ENCODE measurements around the gene SEMA4B. TPM values are rescaled to one million over a fixed set of nuclear protein-coding genes. Genes with fewer than 3 reads are reported as not detected.

Gene SEMA4B
- total and polyA plus RNA-seq, 3 experiments from 2014 or later = 6.9 to 10.1 (median 8.8) TPM

- H3K36me3 ChIP-seq (ENCODE audit: insufficient read depth, low read length) = no peaks in the 10 kb centered on the region
- H3K9me3 Mint-ChIP-seq = no peaks in the 10 kb centered on the region
- POLR2A ChIA-PET = no interaction called here
- CTCF ChIA-PET = interaction anchor here (0.9 to 1.4 kb wide), 3 partner anchors 9 to 30 kb away, joined by 3 to 4 read pairs (median 4); no protein-coding TSS in a partner anchor
- no peaks in the 10 kb centered on the region for H3K9me3 ChIP-seq (ENCODE audit: low read length)
- peaks cover 0 to 4% (median 0%) of the 10 kb centered on the region in 3 donors for H3K36me3 Mint-ChIP-seq
- peaks cover 0 to 3% of the 10 kb centered on the region in 2 donors for H3K27me3 Mint-ChIP-seq
- no peaks in the 10 kb centered on the region for H3K27me3 ChIP-seq (ENCODE audit: insufficient read depth, low read length, poor library complexity, severe bottlenecking)
- no peak overlapping the region for H3K4me3 ChIP-seq (ENCODE audit: low read length)
- H3K4me1 ChIP-seq (ENCODE audit: insufficient read depth, low read length) = peaks cover 27% of the 10 kb centered on the region
- no peak overlapping the region for H3K27ac ChIP-seq (ENCODE audit: low read depth, low read length)
- peak overlapping the region in 1 of 8 donors; percentile 21 for H3K27ac Mint-ChIP-seq
- no peak for DNase-seq
- H3K4me1 Mint-ChIP-seq = peaks cover 15 to 29% (median 24%) of the 10 kb centered on the region in 3 donors
- H3K4me3 Mint-ChIP-seq = no peak overlapping the region
Observed at GRCh38 chr15:90191344-90191687, 9.8 kb upstream of the SEMA4B start.

- Mint-ChIP-seq H3K27me3 (peaks cover 0 to 3% of the 10 kb centered on the region in 2 donors), H3K4me1 (peaks cover 15 to 28% (median 23%) of the 10 kb centered on the region in 3 donors), H3K36me3 (peaks cover 0 to 4% (median 0%) of the 10 kb centered on the region in 3 donors), H3K27ac (peak overlapping the region in 3 of 8 donors; percentile 21 to 68 (median 47)), H3K4me3 (peak overlapping the region in 3 of 7 donors; percentile 11 to 49 (median 13)), H3K9me3 (no peaks in the 10 kb centered on the region)
- POLR2A ChIA-PET = no interaction called here
- DNase-seq = peak in 1 of 5 donors; percentile 39
- Histone ChIP-seq H3K4me3 (ENCODE audit: low read length) (no peak overlapping the region), H3K27ac (ENCODE audit: low read depth, low read length) (no peak overlapping the region), H3K36me3 (ENCODE audit: insufficient read depth, low read length) (no peaks in the 10 kb centered on the region), H3K27me3 (ENCODE audit: insufficient read depth, low read length, poor library complexity, severe bottlenecking) (no peaks in the 10 kb centered on the region), H3K4me1 (ENCODE audit: insufficient read depth, low read length) (peaks cover 27% of the 10 kb centered on the region), H3K9me3 (ENCODE audit: low read length) (no peaks in the 10 kb centered on the region)
- CTCF ChIA-PET = interaction anchor here (0.9 to 1.4 kb wide), 3 partner anchors 8 to 29 kb away, joined by 3 to 4 read pairs (median 4); no protein-coding TSS in a partner anchor
Observed at GRCh38 chr15:90191794-90192509, 9.2 kb upstream of the SEMA4B start.

- ChIA-PET CTCF (interaction anchor here (1.0 kb wide), 1 partner anchor 8 kb away, joined by 3 read pairs; the partner anchor contains the start of gene SEMA4B), POLR2A (interaction anchor here (0.6 kb wide), 1 partner anchor 273 kb away, joined by 3 read pairs; no protein-coding TSS in a partner anchor)
- H3K4me3 Mint-ChIP-seq = no peak overlapping the region
- no peaks in the 10 kb centered on the region for H3K27me3 ChIP-seq (ENCODE audit: insufficient read depth, low read length, poor library complexity, severe bottlenecking)
- H3K36me3 ChIP-seq (ENCODE audit: insufficient read depth, low read length) = no peaks in the 10 kb centered on the region
- H3K4me1 ChIP-seq (ENCODE audit: insufficient read depth, low read length) = peaks cover 27% of the 10 kb centered on the region
- H3K4me3 ChIP-seq (ENCODE audit: low read length) = no peak overlapping the region
- H3K27me3 Mint-ChIP-seq = peaks cover 0 to 3% of the 10 kb centered on the region in 2 donors
- H3K36me3 Mint-ChIP-seq = no peaks in the 10 kb centered on the region
- H3K9me3 ChIP-seq (ENCODE audit: low read length) = no peaks in the 10 kb centered on the region
- no peak overlapping the region for H3K27ac ChIP-seq (ENCODE audit: low read depth, low read length)
- H3K9me3 Mint-ChIP-seq = no peaks in the 10 kb centered on the region
- peaks cover 12 to 23% (median 18%) of the 10 kb centered on the region in 3 donors for H3K4me1 Mint-ChIP-seq
- H3K27ac Mint-ChIP-seq = peak overlapping the region in 2 of 8 donors; percentile 5 to 56
- DNase-seq = peak in 1 of 5 donors; percentile 32
Observed at GRCh38 chr15:90192961-90193786, 8.0 kb upstream of the SEMA4B start.

- no peaks in the 10 kb centered on the region for H3K9me3 Mint-ChIP-seq
- DNase-seq = no peak
- Histone ChIP-seq H3K36me3 (ENCODE audit: insufficient read depth, low read length) (no peaks in the 10 kb centered on the region), H3K27ac (ENCODE audit: low read depth, low read length) (no peak overlapping the region), H3K9me3 (ENCODE audit: low read length) (no peaks in the 10 kb centered on the region), H3K27me3 (ENCODE audit: insufficient read depth, low read length, poor library complexity, severe bottlenecking) (no peaks in the 10 kb centered on the region), H3K4me1 (ENCODE audit: insufficient read depth, low read length) (peaks cover 27% of the 10 kb centered on the region), H3K4me3 (ENCODE audit: low read length) (no peak overlapping the region)
- peaks cover 0 to 2% (median 0%) of the 10 kb centered on the region in 3 donors for H3K36me3 Mint-ChIP-seq
- H3K4me1 Mint-ChIP-seq = peaks cover 12 to 26% (median 23%) of the 10 kb centered on the region in 3 donors
- no peak overlapping the region for H3K4me3 Mint-ChIP-seq
- ChIA-PET POLR2A (no interaction called here), CTCF (interaction anchor here (0.9 kb wide), 1 partner anchor 27 kb away, joined by 3 read pairs; no protein-coding TSS in a partner anchor)
- no peak overlapping the region for H3K27ac Mint-ChIP-seq
- peaks cover 0 to 3% of the 10 kb centered on the region in 2 donors for H3K27me3 Mint-ChIP-seq
Observed at GRCh38 chr15:90194655-90195054, 6.5 kb upstream of the SEMA4B start.

GRCh38 chr15:90200534-90201129, 498 bp upstream of the SEMA4B start:
- no peaks in the 10 kb centered on the region for H3K9me3 ChIP-seq (ENCODE audit: low read length)
- no peaks in the 10 kb centered on the region for H3K27me3 ChIP-seq (ENCODE audit: insufficient read depth, low read length, poor library complexity, severe bottlenecking)
- H3K4me1 Mint-ChIP-seq = peaks cover 15 to 30% (median 23%) of the 10 kb centered on the region in 3 donors
- H3K36me3 Mint-ChIP-seq = peaks cover 0 to 2% (median 2%) of the 10 kb centered on the region in 3 donors
- H3K9me3 Mint-ChIP-seq = no peaks in the 10 kb centered on the region
- H3K4me1 ChIP-seq (ENCODE audit: insufficient read depth, low read length) = peaks cover 24% of the 10 kb centered on the region
- no peaks in the 10 kb centered on the region for H3K27me3 Mint-ChIP-seq
- H3K4me3 ChIP-seq (ENCODE audit: low read length) = peak overlapping the region; percentile 74
- peak overlapping the region; percentile 57 for H3K27ac ChIP-seq (ENCODE audit: low read depth, low read length)
- ChIA-PET CTCF (interaction anchor here (0.7 to 2.2 kb wide), 12 partner anchors 7 to 107 kb away, joined by 3 to 9 read pairs (median 3); no protein-coding TSS in a partner anchor), POLR2A (interaction anchor here (0.6 to 3.0 kb wide), 5 partner anchors 13 to 98 kb away, joined by 3 to 39 read pairs (median 4); partner anchors contain the start of genes CIB1 and GDPGP1)
- no peaks in the 10 kb centered on the region for H3K36me3 ChIP-seq (ENCODE audit: insufficient read depth, low read length)
- H3K27ac Mint-ChIP-seq = peak overlapping the region; percentile 60 to 97 (median 88)
- DNase-seq = no peak
- peak overlapping the region; percentile 82 to 89 (median 85) for H3K4me3 Mint-ChIP-seq

GRCh38 chr15:90201944-90202375, 830 bp downstream of the SEMA4B start:
- H3K4me3 ChIP-seq (ENCODE audit: low read length) = peak overlapping the region; percentile 74
- no peaks in the 10 kb centered on the region for H3K36me3 ChIP-seq (ENCODE audit: insufficient read depth, low read length)
- H3K9me3 ChIP-seq (ENCODE audit: low read length) = no peaks in the 10 kb centered on the region
- CTCF ChIA-PET = interaction anchor here (1.1 to 2.2 kb wide), 7 partner anchors 9 to 32 kb away, joined by 3 to 9 read pairs (median 3); partner anchors contain the start of genes CIB1 and GDPGP1
- H3K4me1 ChIP-seq (ENCODE audit: insufficient read depth, low read length) = peaks cover 24% of the 10 kb centered on the region
- Mint-ChIP-seq H3K27me3 (no peaks in the 10 kb centered on the region), H3K4me3 (peak overlapping the region; percentile 79 to 96 (median 88)), H3K9me3 (no peaks in the 10 kb centered on the region), H3K27ac (peak overlapping the region in 5 of 8 donors; percentile 43 to 84 (median 65)), H3K36me3 (peaks cover 0 to 8% (median 2%) of the 10 kb centered on the region in 3 donors), H3K4me1 (peaks cover 15 to 30% (median 23%) of the 10 kb centered on the region in 3 donors)
- peak overlapping the region; percentile 57 for H3K27ac ChIP-seq (ENCODE audit: low read depth, low read length)
- H3K27me3 ChIP-seq (ENCODE audit: insufficient read depth, low read length, poor library complexity, severe bottlenecking) = no peaks in the 10 kb centered on the region
- no peak for DNase-seq
- POLR2A ChIA-PET = interaction anchor here (0.6 to 3.0 kb wide), 4 partner anchors 31 to 752 kb away, joined by 3 to 39 read pairs (median 6); partner anchors contain the start of genes CIB1, GDPGP1 and NGRN

- POLR2A ChIA-PET = interaction anchor here (0.6 kb wide), 1 partner anchor 43 kb away, joined by 5 read pairs; no protein-coding TSS in a partner anchor
- H3K27ac ChIP-seq (ENCODE audit: low read depth, low read length) = no peak overlapping the region
Observed at GRCh38 chr15:90202929-90203328, 1.8 kb downstream of the SEMA4B start.

More at GRCh38 chr15:90202929-90203328, 1.8 kb downstream of the SEMA4B start:
- Mint-ChIP-seq H3K4me1 (peaks cover 15 to 30% (median 23%) of the 10 kb centered on the region in 3 donors), H3K36me3 (peaks cover 0 to 10% (median 2%) of the 10 kb centered on the region in 3 donors), H3K4me3 (peak overlapping the region; percentile 79 to 97 (median 88)), H3K27me3 (no peaks in the 10 kb centered on the region), H3K27ac (peak overlapping the region in 5 of 8 donors; percentile 13 to 94 (median 88)), H3K9me3 (no peaks in the 10 kb centered on the region)
- peaks cover 24% of the 10 kb centered on the region for H3K4me1 ChIP-seq (ENCODE audit: insufficient read depth, low read length)
- CTCF ChIA-PET = interaction anchor here (1.0 to 2.4 kb wide), 3 partner anchors 18 to 31 kb away, joined by 3 to 8 read pairs (median 5); partner anchors contain the start of genes CIB1 and GDPGP1
- no peak overlapping the region for H3K4me3 ChIP-seq (ENCODE audit: low read length)
- no peak for DNase-seq
- H3K36me3 ChIP-seq (ENCODE audit: insufficient read depth, low read length) = no peaks in the 10 kb centered on the region
- H3K27me3 ChIP-seq (ENCODE audit: insufficient read depth, low read length, poor library complexity, severe bottlenecking) = no peaks in the 10 kb centered on the region
- H3K9me3 ChIP-seq (ENCODE audit: low read length) = no peaks in the 10 kb centered on the region
